ENCODE measurements around the gene IGFBP1.

IGFBP1 gene

DNA sequence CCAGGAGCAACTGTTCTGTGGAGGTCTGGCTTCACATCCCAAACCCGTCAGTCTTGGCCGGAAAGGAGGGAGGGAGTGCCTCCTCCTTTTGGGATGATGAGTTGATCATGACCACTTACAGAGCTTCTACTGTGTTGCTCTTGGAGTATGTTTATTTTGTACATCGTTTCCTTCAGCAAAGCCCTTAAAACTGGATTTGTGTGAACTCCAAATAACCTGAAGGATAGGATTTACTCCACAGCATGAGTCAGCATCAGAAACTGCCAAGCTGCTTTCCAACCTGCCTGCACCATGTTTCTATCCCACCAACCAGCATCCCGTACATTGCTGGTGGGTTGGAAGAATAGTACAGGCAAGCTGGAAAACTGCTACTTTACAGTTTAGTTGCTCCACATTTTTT, 18.9 kb upstream of the IGFBP1 start:
- Histone ChIP-seq H3K36me3 (ENCODE audit: control insufficient read depth, insufficient read depth, low read length) (no peaks in the 10 kb centered on the region), H3K4me3 (ENCODE audit: low read length) (no peak overlapping the region), H3K9ac (ENCODE audit: low read length) (no peak overlapping the region), H3K4me1 (ENCODE audit: control insufficient read depth, insufficient read depth, low read length) (no peaks in the 10 kb centered on the region), H3K9me3 (ENCODE audit: control insufficient read depth, low read length) (no peaks in the 10 kb centered on the region), H3K27me3 (ENCODE audit: control insufficient read depth, insufficient read depth, low read length) (peaks cover 3% of the 10 kb centered on the region)

DNA sequence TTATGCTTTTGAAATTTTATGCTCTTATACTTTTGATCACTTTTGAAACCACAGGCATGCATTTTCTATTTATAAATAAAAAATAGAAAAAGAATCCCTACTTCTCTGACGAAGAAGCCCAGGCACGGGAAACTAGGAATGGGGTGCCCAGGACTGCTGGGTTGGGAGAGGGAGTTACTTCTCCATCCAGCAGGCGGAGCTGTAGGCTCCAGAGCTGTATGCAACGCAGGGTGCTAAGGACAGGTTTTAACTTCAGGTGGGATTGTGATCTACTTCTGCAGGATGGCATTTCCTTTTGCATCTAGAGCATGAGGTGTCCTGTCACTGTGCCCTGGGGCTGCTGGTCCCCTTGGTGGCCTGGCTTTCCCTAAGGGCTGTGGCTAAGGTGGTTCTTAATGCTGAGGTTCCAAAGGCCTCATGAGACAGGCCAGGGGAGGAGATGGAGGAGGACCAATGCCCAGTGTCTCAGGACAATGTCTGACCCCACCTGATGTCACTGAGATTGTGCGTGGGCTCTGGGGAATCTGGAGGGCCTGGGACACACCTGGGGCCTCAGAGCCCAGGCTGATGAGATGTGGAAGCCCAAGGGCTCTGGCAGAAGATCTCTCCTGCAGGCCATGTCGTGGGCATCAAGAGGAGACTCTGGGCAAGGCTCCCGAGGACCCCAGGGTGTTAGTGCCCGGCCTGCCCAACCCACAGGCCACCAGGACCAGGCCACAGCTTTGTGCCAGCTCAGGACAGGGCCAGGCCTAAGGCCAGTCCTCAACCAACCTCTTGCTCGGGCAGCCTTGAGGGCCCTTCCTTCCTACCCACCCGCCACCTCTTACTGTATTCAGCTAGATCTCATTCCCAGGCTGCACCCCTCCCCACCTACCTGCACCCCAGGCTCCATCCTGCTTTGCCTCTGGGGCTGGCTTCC, 15.9 kb upstream of the IGFBP1 start:
- Histone ChIP-seq H3K9me3 (ENCODE audit: control insufficient read depth, low read length) (no peaks in the 10 kb centered on the region), H3K36me3 (ENCODE audit: control insufficient read depth, insufficient read depth, low read length) (no peaks in the 10 kb centered on the region), H3K4me1 (ENCODE audit: control insufficient read depth, insufficient read depth, low read length) (no peaks in the 10 kb centered on the region), H3K27me3 (ENCODE audit: control insufficient read depth, insufficient read depth, low read length) (no peaks in the 10 kb centered on the region), H3K9ac (ENCODE audit: low read length) (no peak overlapping the region), H3K4me3 (ENCODE audit: low read length) (no peak overlapping the region)

GRCh38 chr7:45873035-45873354, 15.3 kb upstream of the IGFBP1 start, which contains the start of gene CCDC201:
TSS of gene CCDC201 (minus strand) at chr7:45873082. CDS start at chr7:45873007, 75 bp downstream.
- Histone ChIP-seq H3K9ac (ENCODE audit: low read length) (no peak within 1 kb of the TSS), H3K27me3 (ENCODE audit: control insufficient read depth, insufficient read depth, low read length) (no peaks in the 10 kb centered on the region), H3K36me3 (ENCODE audit: control insufficient read depth, insufficient read depth, low read length) (no peaks in the 10 kb centered on the region), H3K4me3 (ENCODE audit: low read length) (no peak within 1 kb of the TSS), H3K9me3 (ENCODE audit: control insufficient read depth, low read length) (no peaks in the 10 kb centered on the region), H3K4me1 (ENCODE audit: control insufficient read depth, insufficient read depth, low read length) (no peaks in the 10 kb centered on the region)

DNA sequence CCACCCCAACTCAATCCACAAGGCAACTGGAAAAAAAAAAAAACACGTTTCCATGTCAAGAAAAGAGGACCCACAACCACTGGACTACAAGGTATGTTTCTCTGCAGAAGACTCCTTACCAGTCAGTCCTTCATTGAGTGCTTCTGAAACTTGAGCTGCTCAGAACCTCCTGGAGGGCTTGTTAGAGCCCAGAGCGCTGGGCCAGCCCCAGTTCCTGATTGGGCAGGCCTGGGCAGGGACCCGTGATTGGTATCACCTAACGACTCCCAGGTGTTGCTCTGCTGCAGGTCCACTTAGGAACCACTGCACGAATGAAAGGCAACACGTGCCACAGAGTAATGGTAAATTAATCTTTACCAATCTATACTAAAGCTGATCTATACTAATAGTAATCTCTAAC, 14.9 kb upstream of the IGFBP1 start:
- Histone ChIP-seq H3K9ac (ENCODE audit: low read length) (no peak overlapping the region), H3K4me3 (ENCODE audit: low read length) (no peak overlapping the region), H3K4me1 (ENCODE audit: control insufficient read depth, insufficient read depth, low read length) (no peaks in the 10 kb centered on the region), H3K9me3 (ENCODE audit: control insufficient read depth, low read length) (no peaks in the 10 kb centered on the region), H3K36me3 (ENCODE audit: control insufficient read depth, insufficient read depth, low read length) (no peaks in the 10 kb centered on the region), H3K27me3 (ENCODE audit: control insufficient read depth, insufficient read depth, low read length) (no peaks in the 10 kb centered on the region)

DNA sequence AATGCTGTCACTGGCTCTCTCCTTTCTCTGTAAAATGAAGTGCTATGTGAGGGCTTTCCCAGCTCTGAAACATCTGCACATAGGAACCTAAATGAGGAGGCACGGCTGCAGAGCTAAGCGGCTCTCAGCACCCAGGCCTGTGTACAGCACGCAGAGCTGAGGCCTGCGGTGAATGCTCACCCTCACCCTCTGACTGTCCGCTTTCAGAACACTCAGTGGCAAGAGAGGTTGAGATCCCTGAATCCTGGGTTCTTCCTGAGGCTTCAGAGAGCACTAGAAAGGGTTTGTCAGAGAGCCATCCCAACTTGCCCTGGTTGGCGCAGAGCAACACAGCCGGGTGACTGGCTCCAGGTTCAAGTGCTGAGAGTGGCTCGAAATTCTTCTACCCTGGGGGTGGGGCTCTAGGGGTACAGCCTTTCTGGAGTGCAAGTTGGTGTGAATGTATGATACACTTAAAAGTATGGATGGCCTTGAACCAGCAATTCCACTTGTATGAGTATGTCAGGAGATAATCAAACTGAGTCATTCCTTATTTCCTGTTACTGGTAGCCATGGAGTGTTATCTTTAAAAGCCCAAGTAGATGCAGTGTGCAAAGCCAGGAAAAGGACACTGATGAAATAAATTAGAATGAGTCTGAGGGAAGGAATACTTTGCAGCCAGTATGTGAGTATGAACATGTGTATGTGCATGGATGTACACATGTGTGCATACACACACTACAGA, 13.7 kb upstream of the IGFBP1 start:
- no peaks in the 10 kb centered on the region for H3K4me1 ChIP-seq (ENCODE audit: control insufficient read depth, insufficient read depth, low read length)
- no peaks in the 10 kb centered on the region for H3K36me3 ChIP-seq (ENCODE audit: control insufficient read depth, insufficient read depth, low read length)
- no peak overlapping the region for H3K4me3 ChIP-seq (ENCODE audit: low read length)
- no peaks in the 10 kb centered on the region for H3K9me3 ChIP-seq (ENCODE audit: control insufficient read depth, low read length)
- no peak overlapping the region for H3K9ac ChIP-seq (ENCODE audit: low read length)
- no peaks in the 10 kb centered on the region for H3K27me3 ChIP-seq (ENCODE audit: control insufficient read depth, insufficient read depth, low read length)

- no peaks in the 10 kb centered on the region for H3K4me1 ChIP-seq (ENCODE audit: control insufficient read depth, insufficient read depth, low read length)
- no peak overlapping the region for H3K9ac ChIP-seq (ENCODE audit: low read length)
- H3K9me3 ChIP-seq (ENCODE audit: control insufficient read depth, low read length): no peaks in the 10 kb centered on the region
- H3K36me3 ChIP-seq (ENCODE audit: control insufficient read depth, insufficient read depth, low read length): no peaks in the 10 kb centered on the region
- no peaks in the 10 kb centered on the region for H3K27me3 ChIP-seq (ENCODE audit: control insufficient read depth, insufficient read depth, low read length)
- no peak overlapping the region for H3K4me3 ChIP-seq (ENCODE audit: low read length)
Measured at GRCh38 chr7:45876519-45876918, 11.8 kb upstream of the IGFBP1 start.

DNA sequence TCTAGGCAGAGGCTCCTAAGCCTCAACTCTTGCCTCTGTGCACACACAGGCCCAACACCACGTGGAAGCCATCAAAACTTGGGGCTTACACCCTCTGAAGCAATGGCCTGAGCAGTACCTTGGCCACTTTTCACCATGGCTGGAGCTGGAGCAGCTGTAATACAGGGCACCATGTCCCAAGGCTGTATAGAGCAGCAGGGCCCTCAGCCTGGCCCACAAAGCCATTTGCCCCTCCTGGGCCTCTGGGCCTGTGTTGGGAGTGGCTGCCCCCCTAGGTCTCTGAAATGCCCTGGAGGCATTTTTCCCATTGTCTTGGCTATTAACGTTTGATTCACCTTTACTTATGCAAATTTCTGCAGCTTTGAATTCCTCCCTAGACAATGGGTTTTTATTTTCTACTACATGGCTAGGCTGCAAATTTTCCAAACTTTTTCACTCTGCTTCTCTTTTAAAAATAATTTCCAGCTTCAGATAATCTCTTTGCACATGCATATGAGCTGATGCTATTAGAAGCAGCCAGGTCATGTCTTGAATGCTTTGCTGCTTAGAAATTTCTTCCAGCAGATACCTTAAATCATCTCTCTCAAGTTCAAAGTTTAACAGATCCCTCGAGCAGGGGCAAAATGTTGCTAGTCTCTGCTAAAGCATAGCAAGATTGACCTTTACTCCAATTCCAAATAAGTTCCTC, 9.7 kb upstream of the IGFBP1 start:
- Histone ChIP-seq H3K9me3 (ENCODE audit: control insufficient read depth, low read length) (no peaks in the 10 kb centered on the region), H3K4me3 (ENCODE audit: low read length) (no peak overlapping the region), H3K27me3 (ENCODE audit: control insufficient read depth, insufficient read depth, low read length) (no peaks in the 10 kb centered on the region), H3K9ac (ENCODE audit: low read length) (no peak overlapping the region), H3K36me3 (ENCODE audit: control insufficient read depth, insufficient read depth, low read length) (no peaks in the 10 kb centered on the region), H3K4me1 (ENCODE audit: control insufficient read depth, insufficient read depth, low read length) (no peaks in the 10 kb centered on the region)

DNA sequence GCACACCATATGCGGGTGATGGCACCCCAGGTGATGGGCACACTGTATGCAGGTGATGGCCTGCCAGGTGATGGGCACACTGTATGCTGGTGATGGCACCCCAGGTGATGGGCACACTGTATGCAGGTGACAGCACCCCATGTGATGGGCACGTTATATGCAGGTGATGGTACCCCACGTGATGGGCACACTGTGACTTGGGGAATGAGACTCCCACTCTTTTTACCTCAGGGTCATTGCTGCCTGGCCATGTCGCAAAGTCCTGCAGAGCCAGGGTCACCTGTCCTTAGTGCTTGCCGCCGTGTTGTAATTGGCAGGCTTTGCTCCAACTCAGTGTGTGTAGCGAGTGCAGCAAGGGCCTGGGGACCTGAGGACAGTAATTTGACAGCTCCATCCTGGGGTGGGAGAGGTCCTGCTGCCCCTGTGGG, 7.8 kb upstream of the IGFBP1 start:
- no peak overlapping the region for H3K9ac ChIP-seq (ENCODE audit: low read length)
- H3K27me3 ChIP-seq (ENCODE audit: control insufficient read depth, insufficient read depth, low read length): peaks cover 10% of the 10 kb centered on the region

GRCh38 chr7:45881280-45881758, 7.0 kb upstream of the IGFBP1 start:
- Histone ChIP-seq H3K9ac (ENCODE audit: low read length) (no peak overlapping the region), H3K9me3 (ENCODE audit: control insufficient read depth, low read length) (no peaks in the 10 kb centered on the region), H3K4me3 (ENCODE audit: low read length) (no peak overlapping the region), H3K36me3 (ENCODE audit: control insufficient read depth, insufficient read depth, low read length) (no peaks in the 10 kb centered on the region), H3K27me3 (ENCODE audit: control insufficient read depth, insufficient read depth, low read length) (peaks cover 14% of the 10 kb centered on the region), H3K4me1 (ENCODE audit: control insufficient read depth, insufficient read depth, low read length) (no peaks in the 10 kb centered on the region)

More for the DNA sequence above, 7.8 kb upstream of the IGFBP1 start:
- no peaks in the 10 kb centered on the region for H3K4me1 ChIP-seq (ENCODE audit: control insufficient read depth, insufficient read depth, low read length)
- no peak overlapping the region for H3K4me3 ChIP-seq (ENCODE audit: low read length)
- H3K9me3 ChIP-seq (ENCODE audit: control insufficient read depth, low read length): no peaks in the 10 kb centered on the region
- H3K36me3 ChIP-seq (ENCODE audit: control insufficient read depth, insufficient read depth, low read length): no peaks in the 10 kb centered on the region

- no peak overlapping the region for H3K9ac ChIP-seq (ENCODE audit: low read length)
- no peaks in the 10 kb centered on the region for H3K9me3 ChIP-seq (ENCODE audit: control insufficient read depth, low read length)
- no peaks in the 10 kb centered on the region for H3K4me1 ChIP-seq (ENCODE audit: control insufficient read depth, insufficient read depth, low read length)
- H3K4me3 ChIP-seq (ENCODE audit: low read length): no peak overlapping the region
- no peaks in the 10 kb centered on the region for H3K36me3 ChIP-seq (ENCODE audit: control insufficient read depth, insufficient read depth, low read length)
- H3K27me3 ChIP-seq (ENCODE audit: control insufficient read depth, insufficient read depth, low read length): peaks cover 14% of the 10 kb centered on the region
Measured at GRCh38 chr7:45881759-45882464, 6.4 kb upstream of the IGFBP1 start.

DNA sequence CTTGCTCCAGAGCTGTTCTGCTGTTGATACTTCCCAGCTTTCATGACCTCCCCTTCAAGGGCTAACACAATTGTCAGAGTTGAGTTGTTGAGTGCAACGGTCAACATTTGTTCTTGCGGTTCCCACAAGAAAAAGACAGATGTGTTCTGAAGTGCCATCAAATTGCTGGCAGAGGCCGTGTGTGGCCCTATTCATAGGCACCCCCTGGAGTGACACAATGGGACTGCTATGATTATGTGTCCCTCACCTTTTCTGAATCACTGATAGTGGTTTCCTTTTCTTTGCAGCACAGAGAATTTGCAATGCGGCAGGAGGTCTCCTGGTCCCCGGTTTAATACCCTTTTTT, 5.8 kb upstream of the IGFBP1 start:
- Histone ChIP-seq H3K9ac (ENCODE audit: low read length) (no peak overlapping the region), H3K4me3 (ENCODE audit: low read length) (no peak overlapping the region), H3K9me3 (ENCODE audit: control insufficient read depth, low read length) (no peaks in the 10 kb centered on the region), H3K27me3 (ENCODE audit: control insufficient read depth, insufficient read depth, low read length) (peaks cover 19% of the 10 kb centered on the region), H3K36me3 (ENCODE audit: control insufficient read depth, insufficient read depth, low read length) (no peaks in the 10 kb centered on the region), H3K4me1 (ENCODE audit: control insufficient read depth, insufficient read depth, low read length) (no peaks in the 10 kb centered on the region)

Data from mucosa of stomach (tissue), 1 donor.